HPDE6-E6E7 (cell line): ENCODE results near the gene BRS3.

Experiments
- DNase-seq: peaks from one replicate; pipeline ENCODE4 v3.0.0; 2011; ENCODE audit warnings: missing footprints; ENCODE audit errors: extremely low spot score

BRS3 gene

GRCh38 chrX:136495043-136495442 lies 7.3 kb downstream of the BRS3 start:
- no peak for DNase-seq

GRCh38 chrX:136496186-136496763 lies 8.5 kb downstream of the BRS3 start:
- DNase-seq = no peak

GRCh38 chrX:136496764-136497555 lies 9.2 kb downstream of the BRS3 start:
- peak; percentile 28 for DNase-seq

GRCh38 chrX:136497556-136498052 lies 9.9 kb downstream of the BRS3 start, which contains the start of gene HTATSF1:
TSS of gene HTATSF1 (plus strand) at chrX:136497592. CDS start at chrX:136497685, 93 bp downstream.
- DNase-seq = no peak

- no peak for DNase-seq
Measured at GRCh38 chrX:136519069-136519468, 31.3 kb downstream of the BRS3 start.

GRCh38 chrX:136523770-136524169 lies 36.0 kb downstream of the BRS3 start:
- no peak for DNase-seq

GRCh38 chrX:136525738-136526606 lies 38.2 kb downstream of the BRS3 start:
- DNase-seq = peak; percentile 37

- DNase-seq = no peak
Measured at GRCh38 chrX:136528645-136529315, 41.0 kb downstream of the BRS3 start.

GRCh38 chrX:136529795-136530194 lies 42.0 kb downstream of the BRS3 start:
- DNase-seq = no peak

- DNase-seq = peak; percentile 22
Measured at GRCh38 chrX:136531951-136532350, 44.2 kb downstream of the BRS3 start, which contains the start of gene VGLL1. TSS of gene VGLL1 (plus strand) at chrX:136532215. CDS start at chrX:136536021, 3,806 bp downstream.

- no peak for DNase-seq
Measured at GRCh38 chrX:136534131-136534530, 46.4 kb downstream of the BRS3 start.

GRCh38 chrX:136538811-136539210 lies 51.1 kb downstream of the BRS3 start:
- no peak for DNase-seq

GRCh38 chrX:136540226-136540625 lies 52.5 kb downstream of the BRS3 start:
- DNase-seq = no peak

GRCh38 chrX:136541294-136541693 lies 53.5 kb downstream of the BRS3 start:
- DNase-seq = no peak

GRCh38 chrX:136542281-136542680 lies 54.5 kb downstream of the BRS3 start:
- DNase-seq = no peak
